Measurements from ENCODE around the gene SCUBE1.

DNA sequence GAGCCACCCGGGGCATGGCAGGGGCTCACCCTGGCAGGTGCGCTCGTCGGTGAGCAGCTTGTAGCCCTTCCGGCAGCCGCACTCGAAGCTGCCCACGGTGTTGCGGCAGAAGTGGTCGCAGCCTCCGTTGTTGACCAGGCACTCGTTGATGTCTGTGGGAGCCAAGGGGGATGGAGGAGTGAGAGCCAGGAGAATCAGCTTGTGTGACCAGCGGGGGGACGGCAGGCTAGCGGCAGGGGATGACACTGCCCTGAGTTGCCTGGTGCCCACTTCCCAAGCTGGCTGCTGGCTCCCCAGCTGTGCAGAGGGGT lies 111.5 kb downstream of the SCUBE1 start:
- TF ChIP-seq CTCF (IDR thresholded peaks at IDR 0.05) (no peak), POLR2A (IDR thresholded peaks at IDR 0.05) (no peak)

Data from thyroid gland (tissue), 4 donors.